Body of pancreas (tissue), 4 donors: Measurements from ENCODE around the gene ANKRD55. TPM values are rescaled to one million over a fixed set of nuclear protein-coding genes. Genes with fewer than 3 reads are reported as not detected.

Source experiments
- ATAC-seq: fragments of 150-250 bp; one replicate; pipeline ENCODE4 v1.9.1; 2016
- DNase-seq, 4 donors: peaks; one replicate each; pipeline ENCODE4 v3.0.0-alpha.2; 2019
- H3K27ac ChIP-seq, 4 donors: fragments of 200-600 bp; sonication (generic); 1 replicate in 3 of 4; 2 replicates in 1 of 4; pipeline versions ENCODE4 v1.5.1 to v1.6.1; 2016 to 2019; ENCODE audit warnings: mild to moderate bottlenecking in 1 of 4, mixed read lengths in 1 of 4, moderate library complexity in 1 of 4
- H3K27me3 ChIP-seq, 2 donors: fragments of 200-600 bp; sonication (generic); one replicate each; pipeline ENCODE4 v1.6.0; 2016; ENCODE audit warnings: mild to moderate bottlenecking in 1 of 2
- H3K36me3 ChIP-seq, 2 donors: fragments of 200-600 bp; sonication (generic); replicated peaks in 1 of 2; 2 replicates each; pipeline ENCODE4 v1.5.1; 2016; ENCODE audit warnings: low read depth in 2 of 2; ENCODE audit not compliant: insufficient read depth in 1 of 2
- H3K4me1 ChIP-seq: fragments of 200-600 bp; sonication (generic); one replicate; pipeline ENCODE4 v1.6.0; 2016
- H3K4me3 ChIP-seq, 2 donors: fragments of 200-600 bp; sonication (generic); 1 replicate in 1 of 2; 2 replicates in 1 of 2; pipeline ENCODE4 v1.5.1; 2016 to 2019
- H3K9me3 ChIP-seq, 3 donors: fragments of 200-600 bp; sonication (generic); 1 replicate in 2 of 3; 2 replicates in 1 of 3; pipeline ENCODE4 v1.5.1; 2016
- CTCF ChIP-seq, 7 experiments: fragments of 450-650 bp in 4 of 7; fragments of 200-600 bp in 3 of 7; sonication (generic) in 3 of 7; IDR thresholded peaks; one replicate each; pipeline ENCODE4 v1.5.1; 2016 to 2019; ENCODE audit warnings: antibody characterized with exemption in 7 of 7
- POLR2A ChIP-seq, 3 donors: fragments of 450-650 bp; IDR thresholded peaks; one replicate each; pipeline ENCODE4 v1.6.1; 2016; ENCODE audit warnings: antibody characterized with exemption in 3 of 3, mild to moderate bottlenecking in 2 of 3
- WGBS, 2 donors: methylation state at CpG; one replicate each; pipeline ENCODE4 v1.1.5; 2017; 5-methylcytosine and 5-hydroxymethylcytosine counted together
- intact Hi-C: fragments of 100-400 bp; cut with DNase I; formaldehyde crosslinking; loops from one replicate; pipeline ENCODE4 v1.15.1; 2023
- total RNA-seq, 2 donors: library from RNA; depleted of rRNA; stranded (reverse); fragments of >200 nt; gene quantifications; one replicate each; pipeline ENCODE4 v1.1.0, GENCODE V29; 2016

Gene ANKRD55
- total RNA-seq, 2 donors from 2014 or later, result not detected

GRCh38 chr5:56183506-56183905 is 49.6 kb downstream of the ANKRD55 start:
- 61 to 71% methylated on average over 4 of the region's 4 CpGs for WGBS, 2 donors
- ATAC-seq (no peak), DNase-seq (no peak)
- TF ChIP-seq POLR2A (IDR thresholded peaks at IDR 0.05) (no peak), CTCF (IDR thresholded peaks at IDR 0.05) (no peak)
- Histone ChIP-seq H3K27ac (no peak overlapping the region), H3K4me3 (no peak overlapping the region), H3K36me3 (no peaks in the 10 kb centered on the region), H3K4me1 (no peaks in the 10 kb centered on the region), H3K9me3 (no peaks in the 10 kb centered on the region), H3K27me3 (no peaks in the 10 kb centered on the region)
- intact Hi-C loops, result loop anchor here (10.0 kb wide), 1 partner anchor 209 kb away; no protein-coding TSS in a partner anchor

DNA sequence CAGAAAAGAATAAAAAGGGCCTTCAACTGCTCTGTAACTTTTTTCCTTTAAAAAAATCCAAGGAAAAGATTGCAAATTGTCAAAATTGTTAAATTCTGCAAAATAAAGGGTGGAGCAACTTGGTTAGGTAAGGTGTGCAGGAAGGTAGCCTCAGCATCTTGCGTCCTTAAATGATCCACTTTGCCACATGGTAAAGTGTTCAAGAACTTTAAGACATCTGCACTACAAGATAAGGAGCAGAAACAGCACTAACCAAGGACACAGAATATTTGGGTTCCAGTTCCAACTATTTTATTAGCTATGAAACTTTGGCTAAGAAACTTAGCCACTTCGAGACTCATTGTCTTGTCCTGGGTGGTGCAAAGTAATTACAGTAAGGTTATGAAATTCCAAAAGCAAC is 53.7 kb downstream of the ANKRD55 start:
- DNase-seq (no peak), ATAC-seq (no peak)
- TF ChIP-seq CTCF (IDR thresholded peaks at IDR 0.05) (no peak), POLR2A (IDR thresholded peaks at IDR 0.05) (no peak)
- no peaks in the 10 kb centered on the region for H3K9me3 ChIP-seq
- 44 to 65% methylated on average over 2 of the region's 2 CpGs for WGBS, 2 donors
- H3K4me1 ChIP-seq, result no peaks in the 10 kb centered on the region
- H3K27me3 ChIP-seq, result no peaks in the 10 kb centered on the region
- H3K27ac ChIP-seq, result no peak overlapping the region
- no peak overlapping the region for H3K4me3 ChIP-seq
- no peaks in the 10 kb centered on the region for H3K36me3 ChIP-seq
- intact Hi-C loops, result no loop called here

DNA sequence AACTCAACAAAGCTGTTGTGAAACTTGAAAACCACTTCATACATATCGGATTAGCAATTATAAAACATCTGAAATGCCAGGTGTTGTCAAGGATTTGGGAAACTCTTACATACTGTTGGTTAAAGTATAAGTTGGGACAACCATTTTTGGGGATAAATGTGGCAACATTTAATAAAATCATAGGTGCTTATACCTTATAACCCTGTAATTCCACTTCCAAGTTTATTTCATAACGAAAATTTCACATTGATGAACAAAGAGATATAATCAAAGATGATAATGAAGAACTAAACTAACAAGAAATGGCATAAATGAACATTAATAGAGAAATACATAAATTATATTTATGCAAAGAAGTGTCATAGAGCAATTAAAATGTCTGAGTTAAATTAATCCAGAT is 54.3 kb downstream of the ANKRD55 start:
- ATAC-seq, result no peak
- TF ChIP-seq CTCF (IDR thresholded peaks at IDR 0.05) (no peak), POLR2A (IDR thresholded peaks at IDR 0.05) (no peak)
- no peaks in the 10 kb centered on the region for H3K4me1 ChIP-seq
- H3K4me3 ChIP-seq, result no peak overlapping the region
- H3K27me3 ChIP-seq, result no peaks in the 10 kb centered on the region
- no peak overlapping the region for H3K27ac ChIP-seq
- no peaks in the 10 kb centered on the region for H3K9me3 ChIP-seq
- whole genome bisulfite sequencing, 2 donors, result 85 to 95% methylated on average over 2 of the region's 2 CpGs
- intact Hi-C loops, result no loop called here
- DNase-seq, result no peak
- no peaks in the 10 kb centered on the region for H3K36me3 ChIP-seq

DNA sequence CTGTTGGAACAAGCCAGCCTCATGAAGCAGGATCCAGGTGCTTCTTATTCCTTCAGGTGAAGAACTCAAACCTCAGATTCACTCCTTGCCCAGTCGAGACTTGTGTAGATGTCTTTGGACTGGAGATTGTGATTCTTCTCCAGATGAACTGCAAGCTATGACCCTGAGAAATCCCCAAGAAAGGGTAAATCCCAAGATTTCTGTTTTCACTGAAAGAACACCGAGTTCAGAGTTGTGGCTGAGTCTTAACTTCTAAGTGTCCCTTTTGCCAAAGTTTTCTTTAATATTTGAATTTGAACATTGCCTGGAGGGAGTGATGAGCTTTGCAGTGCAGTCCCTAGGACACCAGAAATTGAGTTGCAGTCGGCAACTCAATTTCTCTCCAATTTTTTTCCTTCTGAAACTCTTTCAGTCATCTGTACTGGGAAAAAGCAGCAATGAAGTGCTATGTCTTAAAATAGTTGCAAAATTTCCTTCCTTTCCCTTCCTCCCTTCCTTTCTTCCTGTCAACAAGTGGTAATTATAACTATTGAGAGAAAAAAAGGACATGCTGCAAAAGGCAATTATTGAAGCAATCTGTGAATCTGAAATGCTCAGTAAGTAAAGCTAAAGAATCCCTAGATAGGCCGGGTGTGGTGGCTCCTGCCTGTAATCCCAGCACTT is 56.1 kb downstream of the ANKRD55 start:
- H3K9me3 ChIP-seq, result no peaks in the 10 kb centered on the region
- TF ChIP-seq CTCF (IDR thresholded peaks at IDR 0.05) (no peak), POLR2A (IDR thresholded peaks at IDR 0.05) (no peak)
- H3K4me1 ChIP-seq, result no peaks in the 10 kb centered on the region
- intact Hi-C loops, result no loop called here
- DNase-seq (no peak), ATAC-seq (no peak)
- H3K4me3 ChIP-seq, result no peak overlapping the region
- H3K27ac ChIP-seq, result no peak overlapping the region
- no peaks in the 10 kb centered on the region for H3K36me3 ChIP-seq
- WGBS, 2 donors, result 61 to 70% methylated on average over 4 of the region's 4 CpGs
- H3K27me3 ChIP-seq, result no peaks in the 10 kb centered on the region
